ENCODE results near the gene LMF1. TPM values are rescaled to one million over a fixed set of nuclear protein-coding genes. Genes with fewer than 3 reads are reported as not detected.

LMF1 gene
- total RNA-seq, 6 donors from 2014 or later: 20.3 to 147 (median 28.2) TPM

DNA sequence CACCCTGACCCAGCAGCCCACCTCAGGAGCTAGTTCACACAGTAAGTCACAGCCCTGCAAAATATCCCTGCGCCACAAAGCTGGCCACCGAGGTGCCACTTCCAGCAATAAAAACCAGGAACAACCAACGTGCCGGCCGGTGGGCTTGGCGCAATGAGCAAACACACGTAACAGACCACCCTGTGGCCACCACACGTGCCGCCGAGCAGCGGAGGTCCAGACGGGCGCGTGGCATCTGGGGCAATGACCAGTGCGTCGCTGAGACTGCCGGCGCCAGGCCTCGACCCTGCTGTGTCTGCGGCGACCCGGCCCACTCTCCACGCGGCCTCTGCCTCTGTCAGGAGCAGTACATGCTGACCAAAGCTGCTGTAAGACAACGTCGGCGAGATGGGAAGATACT, 31.5 kb downstream of the LMF1 start:
- 95 to 98% methylated on average over 22 to 27 of the region's 27 CpGs for WGBS, 2 donors
- Histone ChIP-seq H3K4me3 (no peak overlapping the region), H3K4me1 (no peaks in the 10 kb centered on the region), H3K9me3 (peaks cover 0 to 11% (median 0%) of the 10 kb centered on the region in 4 donors), H3K27me3 (no peaks in the 10 kb centered on the region), H3K27ac (no peak overlapping the region), H3K36me3 (peaks cover 0 to 10% (median 3%) of the 10 kb centered on the region in 4 donors)
- no peak for DNase-seq
- peak in 1 of 2 donors; percentile 17 for ATAC-seq (ENCODE audit: low FRiP score in 2 of 2)
- no peak for TF ChIP-seq POLR2A (IDR thresholded peaks at IDR 0.05)
- no peak for TF ChIP-seq EP300 (IDR thresholded peaks at IDR 0.05)
- TF ChIP-seq, protein P1, sequence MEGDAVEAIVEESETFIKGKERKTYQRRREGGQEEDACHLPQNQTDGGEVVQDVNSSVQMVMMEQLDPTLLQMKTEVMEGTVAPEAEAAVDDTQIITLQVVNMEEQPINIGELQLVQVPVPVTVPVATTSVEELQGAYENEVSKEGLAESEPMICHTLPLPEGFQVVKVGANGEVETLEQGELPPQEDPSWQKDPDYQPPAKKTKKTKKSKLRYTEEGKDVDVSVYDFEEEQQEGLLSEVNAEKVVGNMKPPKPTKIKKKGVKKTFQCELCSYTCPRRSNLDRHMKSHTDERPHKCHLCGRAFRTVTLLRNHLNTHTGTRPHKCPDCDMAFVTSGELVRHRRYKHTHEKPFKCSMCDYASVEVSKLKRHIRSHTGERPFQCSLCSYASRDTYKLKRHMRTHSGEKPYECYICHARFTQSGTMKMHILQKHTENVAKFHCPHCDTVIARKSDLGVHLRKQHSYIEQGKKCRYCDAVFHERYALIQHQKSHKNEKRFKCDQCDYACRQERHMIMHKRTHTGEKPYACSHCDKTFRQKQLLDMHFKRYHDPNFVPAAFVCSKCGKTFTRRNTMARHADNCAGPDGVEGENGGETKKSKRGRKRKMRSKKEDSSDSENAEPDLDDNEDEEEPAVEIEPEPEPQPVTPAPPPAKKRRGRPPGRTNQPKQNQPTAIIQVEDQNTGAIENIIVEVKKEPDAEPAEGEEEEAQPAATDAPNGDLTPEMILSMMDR (IDR thresholded peaks at IDR 0.05): no peak
- no peak for TF ChIP-seq POLR2AphosphoS5 (IDR thresholded peaks at IDR 0.05)

DNA sequence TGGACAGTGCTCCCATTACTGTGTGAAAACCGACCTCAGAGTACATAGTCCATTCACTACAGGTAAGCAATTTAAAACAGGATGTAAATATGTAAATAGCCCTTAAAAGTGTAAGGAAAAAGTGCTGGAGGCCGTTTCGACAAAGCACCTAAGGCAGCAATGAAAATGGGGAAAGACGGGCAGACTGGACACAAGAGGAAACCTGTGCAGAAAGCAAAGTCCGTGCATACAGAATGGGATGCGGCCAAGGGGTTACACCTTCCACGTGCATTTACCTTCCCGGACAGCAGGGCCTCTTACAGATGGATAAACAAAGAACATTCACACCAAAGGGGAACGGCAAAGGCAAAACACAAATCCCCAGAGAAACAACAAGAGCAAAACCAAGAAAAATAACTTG, 32.0 kb downstream of the LMF1 start:
- Histone ChIP-seq H3K4me1 (no peaks in the 10 kb centered on the region), H3K27me3 (no peaks in the 10 kb centered on the region), H3K4me3 (no peak overlapping the region), H3K9me3 (peaks cover 0 to 11% (median 0%) of the 10 kb centered on the region in 4 donors), H3K27ac (no peak overlapping the region), H3K36me3 (peaks cover 0 to 12% (median 4%) of the 10 kb centered on the region in 4 donors)
- WGBS, 2 donors: 82 to 89% methylated on average over 9 of the region's 9 CpGs
- no peak for ATAC-seq (ENCODE audit: low FRiP score in 2 of 2)
- DNase-seq: no peak
- TF ChIP-seq, protein P1 (IDR thresholded peaks at IDR 0.05): no peak
- TF ChIP-seq EP300 (IDR thresholded peaks at IDR 0.05) (no peak), POLR2A (IDR thresholded peaks at IDR 0.05) (no peak), POLR2AphosphoS5 (IDR thresholded peaks at IDR 0.05) (no peak)

DNA sequence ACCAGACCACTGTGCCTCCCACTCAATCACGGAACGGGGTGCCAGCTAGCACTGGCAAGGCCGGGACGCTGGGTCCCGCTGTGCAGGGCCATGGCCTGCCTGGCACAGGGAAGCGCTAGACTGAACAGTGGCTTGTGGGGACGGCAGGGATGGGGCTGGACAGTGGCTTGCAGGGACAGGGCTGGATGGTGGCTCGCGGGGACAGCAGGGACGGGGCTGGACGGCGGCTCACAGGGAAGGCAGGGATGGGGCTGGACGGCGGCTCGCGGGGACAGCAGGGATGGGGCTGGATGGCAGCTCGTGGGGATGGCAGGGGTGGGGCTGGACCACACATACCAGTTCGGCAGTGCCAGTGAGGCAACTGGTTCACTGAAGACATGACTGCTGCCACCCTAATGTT, 32.6 kb downstream of the LMF1 start:
- WGBS, 2 donors: 95% methylated on average over 18 of the region's 18 CpGs
- Histone ChIP-seq H3K4me1 (no peaks in the 10 kb centered on the region), H3K27me3 (no peaks in the 10 kb centered on the region), H3K4me3 (no peak overlapping the region), H3K36me3 (peaks cover 0 to 18% (median 7%) of the 10 kb centered on the region in 4 donors), H3K27ac (no peak overlapping the region), H3K9me3 (peaks cover 0 to 11% (median 0%) of the 10 kb centered on the region in 4 donors)
- DNase-seq: no peak
- TF ChIP-seq POLR2A (IDR thresholded peaks at IDR 0.05): no peak
- TF ChIP-seq POLR2AphosphoS5 (IDR thresholded peaks at IDR 0.05): no peak
- TF ChIP-seq, protein P1 (IDR thresholded peaks at IDR 0.05): no peak
- no peak for TF ChIP-seq EP300 (IDR thresholded peaks at IDR 0.05)
- no peak for ATAC-seq (ENCODE audit: low FRiP score in 2 of 2)

DNA sequence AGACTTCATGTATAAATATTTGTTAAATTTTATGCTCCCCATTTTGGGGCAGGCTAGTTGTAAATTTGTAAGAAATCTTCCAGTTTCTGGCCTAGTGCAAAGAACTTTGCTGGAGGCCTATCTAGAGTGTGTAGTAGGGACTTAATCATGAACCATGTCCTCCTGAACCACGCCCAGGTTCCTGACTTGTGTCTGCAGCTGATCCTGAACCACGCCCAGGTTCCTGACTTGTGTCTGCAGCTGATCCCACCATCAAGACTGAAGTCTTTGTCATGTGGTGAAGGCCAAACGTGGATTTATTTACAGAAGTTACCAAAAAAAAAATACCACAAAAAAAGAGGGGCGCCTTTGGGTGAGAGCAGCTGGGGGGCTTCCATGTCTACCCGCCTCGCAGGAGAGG, 33.1 kb downstream of the LMF1 start:
- no peaks in the 10 kb centered on the region for H3K4me1 ChIP-seq
- 87 to 91% methylated on average over 6 of the region's 6 CpGs for WGBS, 2 donors
- H3K27ac ChIP-seq: no peak overlapping the region
- no peak for TF ChIP-seq EP300 (IDR thresholded peaks at IDR 0.05)
- TF ChIP-seq, protein P1 (IDR thresholded peaks at IDR 0.05): no peak
- TF ChIP-seq POLR2AphosphoS5 (IDR thresholded peaks at IDR 0.05): no peak
- no peak for TF ChIP-seq POLR2A (IDR thresholded peaks at IDR 0.05)
- peaks cover 0 to 11% (median 0%) of the 10 kb centered on the region in 4 donors for H3K9me3 ChIP-seq
- ATAC-seq (ENCODE audit: low FRiP score in 2 of 2): no peak
- H3K4me3 ChIP-seq: no peak overlapping the region
- H3K27me3 ChIP-seq: no peaks in the 10 kb centered on the region
- peaks cover 0 to 21% (median 9%) of the 10 kb centered on the region in 4 donors for H3K36me3 ChIP-seq
- no peak for DNase-seq

DNA sequence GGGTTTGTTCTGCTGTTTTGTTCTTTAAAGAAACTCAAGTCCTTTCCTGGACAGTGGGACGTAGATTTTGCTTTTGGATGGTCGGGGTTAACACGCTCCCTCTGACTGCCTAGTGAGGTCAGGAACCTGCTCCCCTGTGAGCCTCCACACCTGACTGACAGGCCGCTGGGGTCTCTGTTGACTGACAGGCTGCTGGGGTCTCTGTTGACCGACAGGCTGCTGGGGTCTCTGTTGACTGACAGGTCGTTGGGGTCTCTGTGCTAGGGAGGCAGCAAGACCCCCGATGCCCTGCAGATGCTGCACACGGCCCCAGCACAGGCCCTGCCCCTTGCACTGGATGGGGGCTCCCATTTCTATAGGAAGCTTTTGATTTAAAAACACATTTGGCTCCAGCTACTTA, 33.5 kb downstream of the LMF1 start:
- no peak for DNase-seq
- TF ChIP-seq POLR2A (IDR thresholded peaks at IDR 0.05) (no peak), EP300 (IDR thresholded peaks at IDR 0.05) (no peak), POLR2AphosphoS5 (IDR thresholded peaks at IDR 0.05) (no peak)
- TF ChIP-seq, protein P1 (IDR thresholded peaks at IDR 0.05): no peak
- Histone ChIP-seq H3K27me3 (no peaks in the 10 kb centered on the region), H3K9me3 (peaks cover 0 to 8% (median 0%) of the 10 kb centered on the region in 4 donors), H3K27ac (no peak overlapping the region), H3K4me3 (no peak overlapping the region), H3K4me1 (no peaks in the 10 kb centered on the region), H3K36me3 (peaks cover 0 to 22% (median 11%) of the 10 kb centered on the region in 4 donors)
- 75 to 89% methylated on average over 8 of the region's 8 CpGs for WGBS, 2 donors
- no peak for ATAC-seq (ENCODE audit: low FRiP score in 2 of 2)

Measured in upper lobe of left lung (tissue), 6 donors.